H1 (cell line): ENCODE measurements around the gene RS1. TPM values are rescaled to one million over a fixed set of nuclear protein-coding genes. Genes with fewer than 3 reads are reported as not detected.

Source experiments
- CTCF ChIA-PET: fragments of 300-600 bp; sonication (Branson Sonifier 250); formaldehyde crosslinking; loops from one replicate; lab custom pipeline; 2021; ENCODE audit not compliant: partially characterized antibody; lab: Charles Lee
- POLR2A ChIA-PET: fragments of 300-600 bp; sonication (Branson Sonifier 250); formaldehyde crosslinking; loops from one replicate; lab custom pipeline; 2021; ENCODE audit warnings: inconsistent platforms; ENCODE audit not compliant: partially characterized antibody; lab: Charles Lee
- DNase-seq, 2 experiments: peaks; one replicate each; pipeline versions ENCODE4 v3.0.0 to v3.0.0-alpha.2; 2010 to 2022; ENCODE audit warnings: low spot score in 2 of 2, low read depth in 1 of 2, mixed read lengths in 1 of 2
- FAIRE-seq: peaks from 2 replicates; lab custom pipeline; 2011; peaks lifted over from hg19 to GRCh38; lab: Jason Lieb, UNC
- H2AFZ ChIP-seq: 2 replicates; pipeline ENCODE4 v1.8.1; 2012; ENCODE audit warnings: low read length, inconsistent platforms
- H2AK5ac ChIP-seq: 2 replicates; pipeline ENCODE4 v1.6.1; 2013; ENCODE audit warnings: low read depth, low read length
- H2BK120ac ChIP-seq: replicated peaks from 2 replicates; pipeline ENCODE3; 2013; ENCODE audit warnings: low read depth, low read length, inconsistent platforms
- H2BK12ac ChIP-seq: 2 replicates; pipeline ENCODE4 v1.6.1; 2013; ENCODE audit warnings: low read depth, low read length
- H2BK15ac ChIP-seq: 2 replicates; pipeline ENCODE4 v1.6.1; 2013; ENCODE audit warnings: low read length
- H2BK20ac ChIP-seq: 2 replicates; pipeline ENCODE4 v1.6.1; 2013; ENCODE audit warnings: low read length
- H2BK5ac ChIP-seq: 2 replicates; pipeline ENCODE4 v1.6.1; 2013; ENCODE audit warnings: low read depth, low read length
- H3K14ac ChIP-seq: 2 replicates; pipeline ENCODE4 v1.6.1; 2013; ENCODE audit warnings: inconsistent platforms; ENCODE audit not compliant: insufficient read length
- H3K18ac ChIP-seq: 2 replicates; pipeline ENCODE4 v1.6.1; 2013; ENCODE audit warnings: low read length; ENCODE audit errors: extremely low read depth
- H3K23ac ChIP-seq: 2 replicates; pipeline ENCODE4 v1.6.1; 2013; ENCODE audit warnings: inconsistent platforms; ENCODE audit not compliant: insufficient read length
- H3K23me2 ChIP-seq: 2 replicates; pipeline ENCODE4 v1.6.1; 2013; ENCODE audit warnings: low read depth, low read length
- H3K27ac ChIP-seq: 2 replicates; pipeline ENCODE4 v1.6.1; 2011; ENCODE audit warnings: low read depth, low read length, inconsistent platforms
- H3K27me3 ChIP-seq, 4 experiments: replicated peaks in 1 of 4; 1 replicate in 1 of 4; 2 replicates in 3 of 4; pipeline versions ENCODE4 v1.6.1 to v1.8.1; 2011 to 2013; ENCODE audit warnings: low read length in 3 of 4, mild to moderate bottlenecking in 3 of 4, inconsistent platforms in 2 of 4, mixed read lengths in 2 of 4, moderate library complexity in 1 of 4; ENCODE audit not compliant: control insufficient read depth in 3 of 4, insufficient read depth in 3 of 4; ENCODE audit errors: extremely low read depth in 1 of 4
- H3K36me3 ChIP-seq, 4 experiments: 2 replicates each; pipeline versions ENCODE4 v1.6.1 to v1.8.1; 2011 to 2013; ENCODE audit warnings: mild to moderate bottlenecking in 4 of 4, low read length in 3 of 4, moderate library complexity in 2 of 4, control low read depth in 1 of 4, inconsistent platforms in 1 of 4; ENCODE audit not compliant: insufficient read depth in 4 of 4, control insufficient read depth in 2 of 4
- H3K4ac ChIP-seq: replicated peaks from 2 replicates; pipeline ENCODE3; 2013; ENCODE audit warnings: low read length, low read depth, mixed read lengths, inconsistent platforms; ENCODE audit not compliant: insufficient read length
- H3K4me1 ChIP-seq, 4 experiments: replicated peaks in 1 of 4; 1 replicate in 1 of 4; 2 replicates in 3 of 4; pipeline versions ENCODE4 v1.6.1 to v1.8.1; 2011 to 2013; ENCODE audit warnings: low read length in 3 of 4, inconsistent platforms in 2 of 4, mixed read lengths in 1 of 4; ENCODE audit not compliant: insufficient read depth in 4 of 4, control insufficient read depth in 3 of 4
- H3K4me2 ChIP-seq, 2 experiments: 2 replicates each; pipeline versions ENCODE4 v1.6.1 to v1.8.1; 2011 to 2013; ENCODE audit warnings: low read depth in 2 of 2, low read length in 2 of 2, control low read depth in 1 of 2, inconsistent platforms in 1 of 2, mild to moderate bottlenecking in 1 of 2; ENCODE audit not compliant: insufficient read depth in 1 of 2
- H3K4me3 ChIP-seq, 4 experiments: fragments of 200-600, 300-600 bp in 1 of 4; sonication (generic), shearing (Covaris generic), sonication (Bioruptor Twin) in 1 of 4; 2 replicates each; pipeline versions ENCODE4 v1.5.1 to v1.8.1; 2011 to 2016; ENCODE audit warnings: low read length in 4 of 4, low read depth in 3 of 4, control low read depth in 2 of 4, inconsistent platforms in 2 of 4, mild to moderate bottlenecking in 2 of 4, mixed read lengths in 1 of 4, moderate library complexity in 1 of 4; ENCODE audit not compliant: insufficient read depth in 2 of 4; ENCODE audit errors: extremely low read depth in 1 of 4
- H3K56ac ChIP-seq: replicated peaks from 2 replicates; pipeline ENCODE3; 2013; ENCODE audit warnings: low read depth, mild to moderate bottlenecking, mixed read lengths, low read length, inconsistent platforms; ENCODE audit not compliant: insufficient read length
- H3K79me1 ChIP-seq: 2 replicates; pipeline ENCODE4 v1.6.1; 2013; ENCODE audit warnings: low read depth, low read length, control low read depth
- H3K79me2 ChIP-seq, 2 experiments: 2 replicates each; pipeline versions ENCODE4 v1.6.1 to v1.8.1; 2012 to 2013; ENCODE audit warnings: low read length in 2 of 2, mild to moderate bottlenecking in 2 of 2, inconsistent platforms in 1 of 2; ENCODE audit not compliant: insufficient read depth in 2 of 2, control insufficient read depth in 1 of 2
- H3K9ac ChIP-seq, 4 experiments: replicated peaks in 1 of 4; 1 replicate in 1 of 4; 2 replicates in 3 of 4; pipeline versions ENCODE4 v1.6.1 to v1.8.1; 2011 to 2013; ENCODE audit warnings: low read depth in 3 of 4, low read length in 3 of 4, control low read depth in 2 of 4, mild to moderate bottlenecking in 2 of 4, moderate library complexity in 2 of 4, inconsistent platforms in 1 of 4; ENCODE audit errors: extremely low read depth in 1 of 4
- H3K9me3 ChIP-seq, 2 experiments: 2 replicates each; pipeline versions ENCODE4 v1.6.1 to v1.8.1; 2012 to 2013; ENCODE audit warnings: mild to moderate bottlenecking in 2 of 2, moderate library complexity in 2 of 2, control low read depth in 1 of 2, inconsistent platforms in 1 of 2, low read depth in 1 of 2, low read length in 1 of 2, mixed read lengths in 1 of 2; ENCODE audit not compliant: insufficient read depth in 2 of 2
- H4K20me1 ChIP-seq, 2 experiments: replicated peaks in 1 of 2; 2 replicates each; pipeline versions ENCODE3 to v1.8.1; 2011 to 2013; ENCODE audit warnings: inconsistent platforms in 2 of 2, low read length in 2 of 2, mild to moderate bottlenecking in 1 of 2; ENCODE audit not compliant: insufficient read depth in 2 of 2, control insufficient read depth in 1 of 2
- H4K5ac ChIP-seq: 2 replicates; pipeline ENCODE4 v1.6.1; 2013; ENCODE audit warnings: low read length, low read depth, mixed read lengths, inconsistent platforms; ENCODE audit not compliant: insufficient read length
- H4K8ac ChIP-seq: 2 replicates; pipeline ENCODE4 v1.8.0; 2013; ENCODE audit warnings: mild to moderate bottlenecking, moderate library complexity, low read length, inconsistent platforms; ENCODE audit not compliant: insufficient read depth; ENCODE audit errors: extremely low read depth
- H4K91ac ChIP-seq: replicated peaks from 2 replicates; pipeline ENCODE3; 2013; ENCODE audit warnings: low read length, mixed read lengths, inconsistent platforms; ENCODE audit not compliant: insufficient read length
- KDM4A ChIP-seq: IDR thresholded peaks from one replicate; pipeline ENCODE4 v1.7.1; 2012; ENCODE audit warnings: low read depth, mild to moderate bottlenecking, moderate library complexity, low read length, inconsistent platforms; ENCODE audit not compliant: severe bottlenecking
- MAFK ChIP-seq: IDR thresholded peaks from 2 replicates; pipeline ENCODE4 v1.6.1; 2012; ENCODE audit warnings: low read depth, mild to moderate bottlenecking, improper control_type of control experiment, low read length
- NRF1 ChIP-seq: IDR thresholded peaks from 2 replicates; pipeline ENCODE4 v1.6.1; 2011; ENCODE audit warnings: mild to moderate bottlenecking, low read depth, low read length, improper control_type of control experiment
- PHF8 ChIP-seq: fragments of 200-600 bp; sonication (generic); conservative IDR thresholded peaks from 2 replicates; pipeline ENCODE4 v1.7.1; 2012; ENCODE audit warnings: low read depth, mild to moderate bottlenecking, inconsistent platforms, low read length, moderate library complexity
- RAD21 ChIP-seq, 2 experiments: IDR thresholded peaks in 1 of 2; conservative IDR thresholded peaks in 1 of 2; 2 replicates each; pipeline ENCODE4 v1.6.1; 2011; ENCODE audit warnings: low read depth in 2 of 2, low read length in 2 of 2, improper control_type of control experiment in 1 of 2, inconsistent platforms in 1 of 2, mild to moderate bottlenecking in 1 of 2, moderate library complexity in 1 of 2
- YY1 ChIP-seq: IDR thresholded peaks from 2 replicates; pipeline ENCODE4 v1.6.1; 2011; ENCODE audit warnings: low read depth, mild to moderate bottlenecking, low read length
- WGBS, 2 experiments: shearing (Covaris generic) in 1 of 2; methylation state at CpG; one replicate each; pipeline versions ENCODE4 v1.1.6 to v1.1.7; 2013 to 2015; ENCODE audit warnings: low lambda C conversion rate in 2 of 2, mixed read lengths in 2 of 2, inconsistent platforms in 1 of 2, low coverage in 1 of 2, missing lambda C conversion rate in 1 of 2; ENCODE audit not compliant: insufficient replicate concordance in 2 of 2, insufficient coverage in 1 of 2, insufficient read length in 1 of 2; ENCODE audit errors: extremely low coverage in 1 of 2, missing lambda C conversion rate in 1 of 2; 5-methylcytosine and 5-hydroxymethylcytosine counted together
- polyA plus RNA-seq, 7 experiments: library from polyadenylated mRNA; depleted of rRNA in 3 of 7; stranded (reverse) in 5 of 7; unstranded in 2 of 7; fragments of >200 nt in 5 of 7; fragments of 200-250 nt in 2 of 7; gene quantifications; 1 replicate in 5 of 7; 2 replicates in 1 of 7; 4 replicates in 1 of 7; pipeline versions ENCODE4 v1.2.1 to v1.2.3, GENCODE V29; 2011 to 2013; ENCODE audit warnings: missing spikeins in 2 of 7, mixed read lengths in 2 of 7
- total RNA-seq: library from RNA; stranded (reverse); fragmentation: NEBNext Ultra II Directional; extraction: Animal tissue kit (Norgen Biotek cat#: 25700); gene quantifications from 2 replicates; pipeline ENCODE4 v1.2.1, GENCODE V29; 2021

Gene RS1
- total and polyA plus RNA-seq, 2 of the 8 experiments (the other 6 are each of a cell fraction or from before 2014, with no cell fraction given) = 0.03 TPM; not detected in 1

GRCh38 chrX:18719852-18720251 is 47.9 kb upstream of the RS1 start:
- Histone ChIP-seq H2BK20ac (no peak overlapping the region), H3K36me3 (no peaks in the 10 kb centered on the region), H2BK15ac (no peak overlapping the region)

More at GRCh38 chrX:18719852-18720251, 47.9 kb upstream of the RS1 start:
- Histone ChIP-seq H3K79me1 (no peaks in the 10 kb centered on the region), H4K5ac (no peak overlapping the region), H3K27ac (no peak overlapping the region), H3K27me3 (no peaks in the 10 kb centered on the region), H3K9ac (no peak overlapping the region), H2AK5ac (no peak overlapping the region), H3K23ac (no peak overlapping the region), H4K91ac (no peak overlapping the region), H3K79me2 (no peaks in the 10 kb centered on the region), H4K20me1 (no peaks in the 10 kb centered on the region), H3K9me3 (no peaks in the 10 kb centered on the region), H3K56ac (no peak overlapping the region), H3K4me1 (no peaks in the 10 kb centered on the region), H2BK5ac (no peak overlapping the region), H2BK12ac (no peak overlapping the region), H3K18ac (no peak overlapping the region), H2AFZ (no peak overlapping the region), H2BK120ac (no peak overlapping the region), H4K8ac (no peak overlapping the region), H3K4ac (no peak overlapping the region), H3K4me3 (no peak overlapping the region), H3K4me2 (no peak overlapping the region), H3K14ac (no peak overlapping the region), H3K23me2 (no peaks in the 10 kb centered on the region)
- DNase-seq = no peak
- CTCF ChIA-PET = no interaction called here
- WGBS, 2 experiments = 89% methylated on average over 3 of the region's 4 CpGs; no CpG with 5 or more reads in 1 of the 2 experiments
- POLR2A ChIA-PET = interaction anchor here (0.7 kb wide), 1 partner anchor 290 kb away, joined by 3 read pairs; no protein-coding TSS in a partner anchor
- no peak for FAIRE-seq
- TF ChIP-seq KDM4A (no peak), YY1 (no peak), NRF1 (no peak), PHF8 (no peak), RAD21 (IDR thresholded peaks at IDR 0.05 in 1 of 2, conservative IDR thresholded peaks at IDR 0.05 in 1 of 2; ENCODE audit: low read depth in 2 of 2, low read length in 2 of 2) (no peak), MAFK (no peak)
